Stimulated activated CD8-positive, alpha-beta memory T cell treated with anti-CD3 and anti-CD28 coated beads, Interleukin-7, amount 100 ng/mL, for 24 hours (primary cell): ENCODE results near the gene SLC38A6.
A peak's percentile ranks its signal among the peaks of the same experiment; 100 is the strongest.

ENCODE experiments used
- DNase-seq: peaks from one replicate; pipeline ENCODE4 v3.0.0-alpha.2; 2020; ENCODE audit warnings: low read depth

The SLC38A6 gene

DNA sequence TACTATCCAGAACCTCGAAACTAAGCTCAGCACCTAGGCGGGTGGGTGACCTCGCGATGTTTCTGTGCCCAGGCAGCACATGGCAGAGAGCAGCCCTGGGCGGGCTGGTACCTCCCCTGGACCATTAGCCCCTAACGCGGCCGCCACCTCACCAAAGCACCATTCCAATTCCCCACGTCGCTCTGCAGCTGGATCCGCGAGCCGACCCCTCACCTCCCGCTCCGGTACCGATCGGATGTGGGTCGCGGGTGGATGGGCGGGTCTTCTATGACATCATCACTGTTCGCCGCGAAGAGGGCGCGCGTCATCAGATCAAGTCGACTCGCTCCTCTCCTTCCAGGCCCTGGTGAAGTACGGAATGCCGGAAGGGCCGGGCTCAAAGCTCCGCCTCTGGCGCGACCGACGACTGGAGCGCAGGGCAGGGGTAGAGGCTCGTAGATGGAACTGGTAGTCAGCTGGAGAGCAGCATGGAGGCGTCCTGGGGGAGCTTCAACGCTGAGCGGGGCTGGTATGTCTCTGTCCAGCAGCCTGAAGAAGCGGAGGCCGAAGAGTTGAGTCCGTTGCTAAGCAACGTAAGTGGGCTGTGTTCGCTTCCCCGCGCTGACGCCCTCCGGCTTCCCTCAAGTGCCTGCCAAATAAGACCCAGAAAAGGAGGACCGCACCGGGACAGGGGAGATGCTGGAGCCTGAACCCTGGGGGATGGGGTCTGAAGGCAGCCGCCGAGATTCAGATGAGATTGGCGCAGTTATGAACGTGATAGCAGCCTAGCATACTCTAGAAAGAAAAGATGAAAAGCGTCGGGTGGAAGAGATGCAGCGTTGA, at the start of gene SLC38A6, which contains the start of gene TRMT5:
Gene SLC38A6, plus strand, starts transcription at position 435 of the 822 bp plus-strand sequence. Its CDS starts 33 bp downstream, at position 468.
Gene TRMT5, minus strand, starts transcription at position 269 of the 822 bp plus-strand sequence. Its CDS starts 106 bp downstream, at position 163.
- DNase-seq, result peak; percentile 83

DNA sequence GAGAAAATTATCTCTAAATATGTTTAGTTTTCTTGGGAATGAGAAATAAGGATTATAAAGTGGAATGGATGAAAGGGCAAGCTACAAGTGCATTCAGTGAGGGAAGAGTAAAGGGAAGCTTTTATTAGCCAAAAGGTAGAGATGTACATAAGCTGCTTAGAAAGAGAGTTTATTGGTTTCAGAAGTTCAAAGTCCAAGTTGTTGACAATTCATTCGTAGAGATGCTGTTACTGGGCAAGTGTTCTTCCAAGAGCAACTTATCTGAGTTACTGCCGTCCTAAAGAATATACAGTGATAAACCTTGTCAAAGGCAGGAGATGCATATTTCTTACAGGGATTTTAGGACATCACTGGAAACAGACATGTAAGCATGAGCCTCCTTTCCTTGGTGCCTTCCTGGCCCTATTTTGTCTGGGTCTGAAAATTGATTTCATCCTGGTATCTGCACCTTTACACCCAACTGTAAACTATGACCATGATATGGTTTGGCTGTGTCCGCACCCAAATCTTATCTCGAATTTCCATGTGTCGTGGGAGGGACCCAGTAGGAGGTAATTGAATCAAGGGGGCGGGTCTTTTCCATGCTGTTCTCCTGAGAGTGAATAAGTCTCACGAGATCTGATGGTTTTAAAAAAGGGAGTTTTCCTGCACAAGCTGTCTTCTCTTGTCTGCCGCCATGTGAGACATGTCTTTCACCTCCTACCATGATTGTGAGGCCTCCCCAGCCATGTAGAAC, 47.0 kb upstream of the SLC38A6 start:
- no peak for DNase-seq

DNA sequence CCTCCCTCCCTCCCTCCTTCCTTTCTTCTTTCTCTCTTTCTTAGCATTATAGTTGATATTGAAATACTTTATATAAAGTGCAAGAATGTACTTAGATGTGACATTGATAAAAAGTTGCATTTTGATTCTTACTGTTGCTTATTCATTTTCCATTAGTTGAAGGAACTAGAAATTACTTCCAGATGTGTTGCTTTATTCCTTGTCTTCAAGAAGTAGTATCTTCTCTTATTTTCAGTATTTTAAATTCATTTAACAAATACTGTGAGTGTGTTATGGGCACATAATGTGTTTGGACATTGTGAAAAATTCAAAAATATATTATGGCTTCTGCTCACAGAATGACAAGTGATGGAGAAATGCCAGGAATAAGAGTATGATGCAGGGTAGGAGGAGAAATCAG, 45.7 kb upstream of the SLC38A6 start:
- no peak for DNase-seq

DNA sequence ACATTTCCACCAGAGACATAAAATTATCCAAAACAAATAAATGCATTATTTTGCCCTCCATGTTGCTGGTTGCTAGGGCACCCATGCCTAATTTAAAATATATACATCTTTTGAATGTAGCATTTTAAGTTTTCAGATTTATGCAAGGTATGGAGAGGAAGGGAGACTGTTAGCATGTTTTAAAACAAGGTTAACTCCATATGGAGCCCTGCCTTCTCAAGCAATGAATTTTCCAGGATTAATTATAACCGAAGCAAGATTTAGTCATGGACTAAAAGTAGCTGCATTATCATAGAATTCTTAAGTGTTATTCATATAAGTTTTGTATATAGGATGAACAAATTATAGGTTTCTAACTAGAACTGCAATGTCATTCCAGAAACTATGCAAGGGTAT, 37.4 kb upstream of the SLC38A6 start:
- DNase-seq, result no peak

DNA sequence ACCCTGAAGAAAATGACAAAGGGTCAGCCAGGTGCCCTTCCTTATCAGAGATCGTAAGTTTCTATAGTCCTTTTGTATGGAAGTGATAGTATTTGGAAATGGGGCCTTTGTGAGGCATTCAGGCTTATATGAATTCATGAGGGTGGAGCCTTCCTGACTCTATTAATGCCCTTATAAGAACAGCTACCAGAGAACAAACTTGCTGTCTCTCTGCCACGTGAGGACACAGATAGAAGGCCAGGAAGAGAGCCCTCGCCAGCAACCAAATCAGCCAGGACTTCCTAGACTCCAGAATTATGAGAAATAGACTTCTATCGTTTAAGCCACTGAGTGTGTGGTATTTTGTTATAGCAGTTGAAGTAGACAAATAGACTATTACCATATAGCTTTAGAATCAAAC, 36.8 kb upstream of the SLC38A6 start:
- no peak for DNase-seq

DNA sequence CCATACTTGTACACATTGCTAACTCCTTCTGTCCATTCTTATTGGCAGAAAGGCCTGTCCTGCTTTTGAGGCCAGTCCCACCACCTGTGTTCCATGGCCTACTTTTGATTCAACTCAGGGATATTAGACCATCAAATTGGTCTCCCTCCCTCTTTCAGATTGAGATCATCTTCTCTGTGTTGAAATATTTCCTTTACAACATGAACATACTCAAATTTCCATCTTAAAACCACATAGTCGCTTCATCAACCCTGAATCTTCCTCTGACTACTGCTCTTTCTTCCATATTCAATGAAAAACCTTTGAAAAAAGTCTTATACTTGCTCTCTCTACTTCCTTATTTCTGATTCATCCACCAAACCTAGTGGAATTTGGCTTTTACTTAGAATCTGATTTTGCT, 35.1 kb upstream of the SLC38A6 start:
- DNase-seq, result no peak

DNA sequence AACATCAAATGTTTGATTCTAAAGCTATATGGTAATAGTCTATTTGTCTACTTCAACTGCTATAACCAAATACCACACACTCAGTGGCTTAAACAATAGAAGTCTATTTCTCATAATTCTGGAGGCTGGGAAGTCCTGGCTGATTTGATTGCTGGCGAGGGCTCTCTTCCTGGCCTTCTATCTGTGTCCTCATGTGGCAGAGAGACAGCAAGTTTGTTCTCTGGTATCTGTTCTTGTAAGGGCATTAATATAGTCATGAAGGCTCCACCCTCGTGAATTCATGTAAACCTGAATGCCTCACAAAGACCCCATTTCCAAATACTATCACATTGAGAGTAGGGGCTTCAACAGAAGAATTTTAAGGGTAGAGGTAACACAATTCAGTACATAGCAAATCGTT, 34.3 kb upstream of the SLC38A6 start:
- no peak for DNase-seq

DNA sequence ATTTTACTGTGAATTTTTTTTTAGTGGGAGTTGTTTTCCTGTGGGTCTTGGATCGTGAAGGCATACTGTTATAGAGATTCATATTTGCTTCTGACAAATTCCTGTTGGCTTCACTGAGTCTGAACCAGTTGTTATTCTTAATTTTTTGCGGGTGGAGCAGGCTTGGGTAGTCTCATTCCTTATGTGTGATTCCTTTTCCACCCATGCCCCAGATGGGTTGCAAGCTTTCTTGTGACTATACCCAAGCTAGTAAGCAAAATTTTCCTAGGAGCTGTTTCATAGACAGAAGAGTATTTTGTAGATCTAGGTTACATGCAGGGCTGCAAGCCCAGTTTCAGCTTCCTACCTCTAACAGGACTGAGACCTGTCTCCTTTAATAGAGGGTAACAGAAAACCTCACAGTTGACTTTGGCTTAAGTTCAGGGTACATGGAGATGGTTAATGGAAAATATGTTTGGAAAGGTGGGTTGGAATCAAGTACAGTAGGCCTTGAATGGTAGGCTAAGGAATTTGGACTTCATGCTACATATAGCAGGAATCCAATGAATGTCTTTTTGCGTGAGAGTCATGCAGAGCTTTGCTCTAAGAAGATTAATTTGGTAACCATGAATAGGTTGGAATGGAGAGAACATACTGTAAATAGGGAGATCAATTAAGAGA, 29.1 kb upstream of the SLC38A6 start:
- DNase-seq, result no peak

DNA sequence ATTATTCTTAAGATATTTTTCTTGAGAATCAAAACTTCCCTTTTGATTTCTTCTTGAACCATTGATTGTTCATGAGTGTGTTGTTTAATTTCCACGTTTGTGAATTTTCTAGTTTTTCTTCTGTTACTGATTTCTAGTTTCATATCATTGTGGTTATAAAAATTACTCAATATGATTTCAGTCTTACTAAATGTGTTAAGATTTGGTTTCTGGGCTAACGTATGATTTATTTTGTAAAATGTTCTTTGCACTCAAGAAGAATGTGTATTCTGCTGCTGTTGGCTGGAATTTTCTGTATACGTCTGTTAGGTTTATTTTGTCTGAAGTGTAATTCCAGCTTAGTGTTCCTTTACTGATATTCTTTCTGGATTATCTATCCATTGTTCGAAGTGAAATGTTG, 24.8 kb upstream of the SLC38A6 start:
- no peak for DNase-seq

DNA sequence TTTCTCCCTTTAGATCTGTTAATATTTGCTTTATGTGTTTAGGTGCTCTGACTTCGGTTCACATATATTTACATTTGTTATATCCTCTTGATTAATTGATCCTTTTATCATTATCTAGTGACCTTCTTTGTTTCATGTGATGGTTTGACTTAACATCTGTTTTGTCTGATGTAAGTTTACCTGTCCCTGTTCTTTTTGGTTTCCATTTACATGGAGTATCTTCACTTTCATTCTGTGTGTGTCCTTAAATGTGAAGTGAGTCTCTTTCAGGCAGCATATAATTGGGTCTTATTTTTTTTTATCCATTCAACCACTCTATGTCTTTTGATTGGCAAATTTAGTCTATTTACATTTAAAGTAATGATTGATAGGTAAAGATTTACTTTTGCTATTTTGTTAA, 24.4 kb upstream of the SLC38A6 start:
- no peak for DNase-seq

DNA sequence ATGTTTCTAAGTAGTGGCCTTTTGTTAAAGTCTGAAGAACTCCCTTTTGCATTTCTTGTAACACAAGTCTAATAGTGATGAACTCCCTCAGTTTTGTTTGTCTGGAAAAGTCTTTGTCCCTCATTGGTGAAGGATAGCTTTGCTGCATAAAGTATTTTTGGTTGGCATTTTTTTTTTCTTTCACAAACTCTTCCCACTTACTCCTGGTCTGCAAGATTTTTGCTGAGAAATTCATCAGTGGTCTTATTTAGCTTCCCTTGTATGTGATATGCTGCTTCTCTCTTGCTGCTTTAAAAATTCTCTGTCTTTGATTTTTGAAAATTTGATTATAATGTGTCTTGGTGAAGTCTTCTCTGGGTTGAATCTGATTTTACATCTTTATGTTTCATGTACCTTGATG, 22.9 kb upstream of the SLC38A6 start:
- DNase-seq, result no peak

DNA sequence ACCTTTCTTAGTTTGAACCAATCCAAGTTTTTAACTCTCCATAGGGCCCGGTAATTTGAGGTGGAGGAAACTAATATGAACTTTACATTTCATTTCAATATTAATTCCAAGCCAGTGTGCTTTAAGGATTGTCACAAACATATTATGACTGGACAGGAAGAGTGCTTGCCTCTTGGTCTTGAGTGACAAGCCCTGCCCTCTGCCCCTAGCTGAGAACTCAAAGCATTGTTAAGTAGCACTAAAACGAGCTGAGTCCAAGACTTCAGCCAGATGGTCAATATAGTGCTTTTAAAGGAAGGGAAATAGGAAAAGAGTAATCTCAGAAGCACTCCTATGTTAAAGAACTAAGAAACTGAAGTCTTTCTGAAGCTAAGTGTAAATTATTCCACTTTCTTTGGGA, 17.3 kb upstream of the SLC38A6 start:
- no peak for DNase-seq

DNA sequence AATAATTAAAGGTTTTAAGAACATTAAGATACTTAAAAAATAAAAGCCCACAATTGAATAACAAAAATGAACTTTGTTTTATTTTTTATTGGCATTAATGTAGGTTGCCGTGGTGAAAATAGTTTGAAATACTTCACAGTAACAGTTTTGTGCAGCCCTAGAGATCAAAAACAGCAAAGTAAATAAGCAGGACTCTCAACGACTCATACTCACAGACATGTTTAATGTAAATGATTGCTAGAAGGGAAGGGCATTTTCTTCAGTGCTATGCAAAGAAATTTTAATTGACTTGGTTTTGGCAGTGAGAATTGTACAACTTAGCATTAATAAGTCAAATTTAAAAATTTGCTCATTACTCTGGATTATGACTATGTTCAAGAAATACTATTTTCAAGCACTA, 16.1 kb upstream of the SLC38A6 start:
- DNase-seq, result no peak

DNA sequence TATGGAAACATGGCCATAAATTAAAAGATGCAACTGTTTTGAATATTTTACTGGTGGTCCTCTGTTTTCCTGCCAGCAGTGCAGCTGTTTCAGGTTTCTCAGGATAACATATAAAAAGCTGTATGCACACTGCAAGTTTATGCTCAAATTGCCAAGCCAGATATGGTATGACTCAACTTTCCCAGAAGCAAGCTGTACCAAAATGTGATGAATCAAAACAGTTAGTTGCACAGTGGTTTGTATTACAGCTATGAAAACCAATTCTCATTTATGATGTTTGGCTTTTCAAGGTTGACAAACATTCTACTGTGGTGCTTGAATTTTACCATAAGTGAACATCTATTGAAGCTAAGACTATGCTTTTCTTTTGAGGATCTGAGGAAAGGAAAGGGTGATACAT, 15.6 kb upstream of the SLC38A6 start:
- DNase-seq, result no peak

DNA sequence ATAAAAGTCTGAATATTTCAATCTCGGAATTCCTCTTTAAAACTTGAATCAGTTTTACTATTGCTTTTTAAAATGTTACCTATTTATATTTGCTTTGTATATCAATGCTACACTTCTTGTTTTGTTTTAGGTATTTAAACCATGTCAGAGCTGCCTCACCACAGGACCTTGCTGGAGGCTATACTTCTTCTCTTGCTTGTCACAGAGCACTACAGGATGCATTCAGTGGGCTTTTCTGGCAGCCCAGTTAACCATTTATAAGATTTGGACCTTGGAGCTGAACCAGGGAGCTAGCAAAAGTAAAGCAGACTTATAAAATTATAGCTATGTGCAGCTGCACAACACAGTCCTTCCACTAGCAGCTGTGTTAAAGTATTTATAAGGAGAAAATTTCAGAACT, 12.9 kb upstream of the SLC38A6 start:
- DNase-seq, result no peak

DNA sequence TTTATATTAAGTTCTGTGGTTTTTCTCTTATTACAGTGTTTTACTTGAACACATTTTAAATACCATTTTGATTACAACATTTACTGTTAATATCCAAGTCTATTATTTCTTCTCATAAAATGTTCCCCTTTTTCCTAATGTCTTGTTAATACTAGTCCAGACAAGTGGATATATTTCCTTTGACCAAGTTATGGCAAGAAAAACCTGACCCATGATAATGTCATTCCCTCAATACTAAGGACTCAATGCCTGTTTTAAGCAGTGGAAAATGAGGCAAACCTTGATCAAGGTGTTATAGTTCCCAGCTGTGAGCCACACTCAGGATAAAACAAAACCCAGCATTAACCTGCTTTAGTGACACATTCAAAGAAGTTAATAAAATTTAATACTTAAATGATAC, 12.4 kb upstream of the SLC38A6 start:
- no peak for DNase-seq

DNA sequence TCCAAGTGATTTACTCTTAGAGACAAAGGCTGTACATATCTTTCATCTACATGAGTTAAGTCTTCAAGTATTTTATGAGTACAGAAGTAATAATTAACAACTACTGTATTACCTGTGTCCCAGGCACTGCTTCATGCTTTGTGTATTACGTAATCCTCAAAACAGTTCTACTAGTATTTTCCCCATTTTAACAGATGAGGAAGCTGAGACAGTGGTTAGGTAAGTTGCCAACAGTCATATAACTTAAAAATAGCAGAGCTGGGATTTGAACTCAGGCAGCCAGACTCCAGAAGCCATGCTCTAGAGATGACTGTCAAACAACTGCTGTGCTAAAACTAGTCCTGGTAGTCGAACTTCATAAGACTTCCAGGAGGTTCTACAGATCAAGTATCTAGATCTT, 10.9 kb upstream of the SLC38A6 start:
- DNase-seq, result no peak

DNA sequence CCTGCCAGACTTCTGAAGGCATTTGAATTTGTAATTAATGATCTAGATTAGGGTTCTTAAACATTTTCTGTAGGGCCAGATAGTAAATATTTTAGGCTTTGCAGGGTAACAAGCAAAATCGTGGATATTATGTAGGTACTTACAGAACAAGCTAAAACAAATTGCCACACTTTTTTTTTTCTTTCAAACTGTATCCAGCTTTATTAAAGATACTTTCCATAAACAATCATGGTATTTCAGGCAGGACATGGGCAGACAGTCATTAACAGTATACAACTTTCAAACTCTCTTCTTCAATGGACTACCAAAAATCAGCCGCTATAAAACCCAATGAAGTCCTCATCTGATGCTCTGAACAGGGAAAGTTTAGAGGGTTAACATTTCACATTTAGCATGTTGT, 9.8 kb upstream of the SLC38A6 start:
- no peak for DNase-seq

DNA sequence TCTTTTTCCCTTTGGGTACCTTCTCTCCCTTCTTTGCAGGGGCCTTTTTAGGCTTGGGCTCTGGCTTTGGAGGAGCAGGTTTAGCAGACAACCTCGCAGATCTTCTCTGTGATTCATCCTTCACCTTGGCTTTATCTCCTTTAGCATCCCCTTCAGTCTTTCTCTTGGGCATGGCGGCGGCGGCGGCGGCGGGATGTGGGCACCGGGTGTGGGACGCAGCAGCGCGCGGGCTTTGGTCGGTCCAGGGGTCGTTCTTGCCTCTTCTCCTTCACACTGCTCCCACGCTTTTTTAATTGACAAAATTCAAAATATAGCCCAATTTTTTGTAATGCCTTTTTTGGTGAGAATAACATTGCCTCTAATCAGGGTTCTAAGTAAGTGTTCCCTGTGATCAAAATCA, 8.8 kb upstream of the SLC38A6 start:
- DNase-seq, result no peak

DNA sequence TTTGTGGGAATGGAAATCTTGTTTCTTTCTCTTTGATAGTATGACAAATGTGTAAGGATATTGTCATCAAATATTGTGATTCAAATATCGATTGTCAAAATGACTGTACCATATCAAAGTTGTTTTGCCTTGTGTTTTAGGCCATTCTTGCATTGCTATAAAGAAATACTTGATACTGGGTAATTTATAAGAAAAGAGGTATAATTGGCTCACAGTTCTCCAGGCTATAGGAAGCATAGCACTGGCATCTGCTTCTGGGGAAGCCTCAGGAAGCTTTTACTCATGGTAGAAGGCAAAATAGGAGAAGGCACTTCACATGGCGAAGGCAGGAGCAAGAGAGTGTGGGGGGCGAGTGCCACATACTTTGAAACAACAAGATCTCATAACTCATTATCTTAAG, 8.0 kb upstream of the SLC38A6 start:
- DNase-seq, result no peak

DNA sequence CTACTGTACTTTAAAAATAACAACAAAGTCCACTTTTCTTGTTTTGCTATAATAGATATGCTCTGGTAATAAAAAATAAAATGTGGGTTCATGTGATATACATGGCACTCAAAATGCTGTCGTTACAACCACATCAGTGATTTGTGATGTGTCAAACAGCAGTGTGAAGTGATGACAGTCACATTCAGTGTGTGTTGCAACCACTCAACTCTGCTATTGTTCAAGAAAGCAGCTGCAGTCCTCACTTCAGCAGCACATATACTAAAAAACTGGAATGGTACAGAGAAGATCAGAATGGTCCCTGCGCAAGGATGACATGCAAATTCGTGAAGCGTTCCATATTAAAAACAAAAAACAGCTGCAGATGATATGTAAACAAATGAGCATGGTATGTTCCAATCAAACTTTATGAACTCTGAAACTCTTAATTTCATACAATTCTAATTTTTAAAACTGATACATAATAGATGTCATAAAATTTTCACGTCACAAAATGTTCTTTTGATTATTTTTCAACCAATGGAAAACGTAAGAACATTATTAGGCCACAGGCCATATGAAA, 6.9 kb upstream of the SLC38A6 start:
- no peak for DNase-seq

DNA sequence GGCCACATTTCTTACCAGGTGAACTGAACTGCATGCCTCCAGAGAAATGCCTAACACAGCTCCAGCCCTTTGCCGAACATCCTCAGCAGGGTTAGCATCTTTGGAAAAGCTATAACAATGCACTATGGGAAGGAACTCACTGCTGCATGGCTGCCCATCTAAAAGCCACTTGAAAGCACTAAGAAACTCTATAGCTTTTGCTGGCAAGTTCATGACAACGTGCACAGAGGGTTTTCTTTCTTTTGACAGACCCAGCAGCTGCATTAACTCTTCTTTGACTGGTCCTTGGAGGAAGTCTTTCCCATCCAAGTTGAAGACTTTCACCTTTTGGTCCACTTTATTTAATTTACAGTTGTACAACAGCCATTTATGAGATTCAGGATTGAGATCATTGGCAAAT, 5.5 kb upstream of the SLC38A6 start:
- DNase-seq, result no peak

DNA sequence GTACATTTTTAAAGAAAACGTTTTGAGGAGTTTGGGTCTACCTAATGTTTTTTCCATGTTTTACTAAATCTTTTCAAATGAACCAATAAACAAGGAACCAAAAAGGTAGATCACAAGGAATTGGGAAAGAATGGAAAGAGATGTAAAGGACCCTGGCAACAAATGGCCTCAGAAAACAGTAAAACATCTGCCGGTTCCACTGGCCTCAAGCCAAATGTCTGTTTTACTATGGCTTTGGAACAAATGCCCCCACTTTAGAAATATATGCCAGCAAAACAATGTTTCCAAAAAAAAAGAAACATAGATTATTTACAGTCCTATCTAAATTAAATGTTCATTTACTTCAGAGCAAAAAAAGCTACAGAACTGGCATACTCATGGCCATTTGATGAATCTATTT, 3.2 kb upstream of the SLC38A6 start:
- DNase-seq, result no peak
